GM04503 (cell line): Measurements from ENCODE around the gene DHRS4L2.
"Not testable (repeated sequence)": the region's sequence is repeated elsewhere in the genome, so short reads cannot be mapped to it uniquely, and the experiment has no call there.

Experiments used
- DNase-seq: peaks from one replicate; pipeline ENCODE4 v3.0.0-alpha.2; 2012; ENCODE audit warnings: low read depth

The DHRS4L2 gene

GRCh38 chr14:24019944-24020343, 31.2 kb downstream of the DHRS4L2 start:
- DNase-seq = not testable (repeated sequence)

- DNase-seq = not testable (repeated sequence)
These were observed 31.8 kb downstream of the DHRS4L2 start for GRCh38 chr14:24020520-24020919.

GRCh38 chr14:24024939-24025418, 36.2 kb downstream of the DHRS4L2 start:
- not testable (repeated sequence) for DNase-seq

GRCh38 chr14:24029687-24030086, 41.0 kb downstream of the DHRS4L2 start:
- not testable (repeated sequence) for DNase-seq

- not testable (repeated sequence) for DNase-seq
These were observed 42.6 kb downstream of the DHRS4L2 start for GRCh38 chr14:24031331-24031730.

GRCh38 chr14:24032727-24033418, 44.1 kb downstream of the DHRS4L2 start:
- peak; percentile 69 for DNase-seq

GRCh38 chr14:24035769-24036168, 47.0 kb downstream of the DHRS4L2 start:
- DNase-seq = not testable (repeated sequence)

- peak; percentile 16 for DNase-seq
These were observed 47.6 kb downstream of the DHRS4L2 start for GRCh38 chr14:24036169-24036962.

- DNase-seq = not testable (repeated sequence)
These were observed 48.4 kb downstream of the DHRS4L2 start for GRCh38 chr14:24036963-24037657.

GRCh38 chr14:24037658-24038037, 48.9 kb downstream of the DHRS4L2 start:
- no peak for DNase-seq

- no peak for DNase-seq
These were observed 50.0 kb downstream of the DHRS4L2 start for GRCh38 chr14:24038686-24039085.

- DNase-seq = no peak
These were observed 52.0 kb downstream of the DHRS4L2 start for GRCh38 chr14:24040692-24041091.

- DNase-seq = no peak
These were observed 54.0 kb downstream of the DHRS4L2 start for GRCh38 chr14:24042746-24043145.

GRCh38 chr14:24049002-24049401, 60.3 kb downstream of the DHRS4L2 start:
- not testable (repeated sequence) for DNase-seq

GRCh38 chr14:24050753-24051152, 62.0 kb downstream of the DHRS4L2 start:
- DNase-seq = not testable (repeated sequence)

GRCh38 chr14:24051176-24051788, 62.6 kb downstream of the DHRS4L2 start:
- DNase-seq = no peak

- DNase-seq = no peak
These were observed 63.3 kb downstream of the DHRS4L2 start, which contains the start of gene CARMIL3 for GRCh38 chr14:24051789-24052655. TSS of gene CARMIL3 (plus strand) at chr14:24052009. CDS start at chr14:24052154, 145 bp downstream.

GRCh38 chr14:24052656-24053547, 64.2 kb downstream of the DHRS4L2 start:
- no peak for DNase-seq

GRCh38 chr14:24053548-24054323, 65.0 kb downstream of the DHRS4L2 start:
- no peak for DNase-seq
